ENCODE data around the gene TMEM117.

- TF ChIP-seq CTCF (IDR thresholded peaks at IDR 0.05) (no peak), POLR2A (IDR thresholded peaks at IDR 0.05) (no peak)
Measured at GRCh38 chr12:44193281-44193680, 357.4 kb downstream of the TMEM117 start.
